Stimulated activated CD4-positive, alpha-beta T cell treated with anti-CD3 and anti-CD28 coated beads, TNF-alpha, amount 100 ng/mL, for 1 hour (primary cell): ENCODE results near the gene PPM1B.
"Not testable (repeated sequence)": the region's sequence is repeated elsewhere in the genome, so short reads cannot be mapped to it uniquely, and the experiment has no call there.

Source experiments
- DNase-seq, 3 donors: peaks; one replicate each; pipeline ENCODE4 v3.0.0-alpha.2; 2020; ENCODE audit warnings: low read depth in 3 of 3, low spot score in 1 of 3

The PPM1B gene

GRCh38 chr2:44168681-44169154, at the start of gene PPM1B:
Gene PPM1B, plus strand, starts transcription at chr2:44168875. Its CDS starts 32,325 bp downstream, at chr2:44201200.
- DNase-seq: peak; percentile 98 to 99 (median 99)

- no peak for DNase-seq
These were observed 48.8 kb upstream of the PPM1B start for GRCh38 chr2:44119878-44120277.

- no peak for DNase-seq
These were observed 48.2 kb upstream of the PPM1B start for GRCh38 chr2:44120428-44120827.

- DNase-seq: no peak
These were observed 46.8 kb upstream of the PPM1B start for GRCh38 chr2:44121899-44122298.

- DNase-seq: no peak
These were observed 44.2 kb upstream of the PPM1B start for GRCh38 chr2:44124500-44124899.

- no peak for DNase-seq
These were observed 42.4 kb upstream of the PPM1B start for GRCh38 chr2:44126106-44126797.

- DNase-seq: no peak
These were observed 38.2 kb upstream of the PPM1B start for GRCh38 chr2:44130441-44130840.

- no peak for DNase-seq
These were observed 37.5 kb upstream of the PPM1B start for GRCh38 chr2:44131177-44131576.

GRCh38 chr2:44133602-44134001, 35.1 kb upstream of the PPM1B start:
- DNase-seq: not testable (repeated sequence)

- no peak for DNase-seq
These were observed 33.8 kb upstream of the PPM1B start for GRCh38 chr2:44134848-44135247.

- no peak for DNase-seq
These were observed 33.4 kb upstream of the PPM1B start for GRCh38 chr2:44135296-44135695.

- DNase-seq: no peak
These were observed 32.9 kb upstream of the PPM1B start for GRCh38 chr2:44135771-44136170.

GRCh38 chr2:44136252-44136651, 32.4 kb upstream of the PPM1B start:
- no peak for DNase-seq

GRCh38 chr2:44137048-44137447, 31.6 kb upstream of the PPM1B start:
- no peak for DNase-seq

GRCh38 chr2:44137872-44138551, 30.7 kb upstream of the PPM1B start:
- no peak for DNase-seq

- no peak for DNase-seq
These were observed 28.9 kb upstream of the PPM1B start for GRCh38 chr2:44139741-44140140.

- no peak for DNase-seq
These were observed 26.4 kb upstream of the PPM1B start for GRCh38 chr2:44142306-44142705.

- DNase-seq: no peak
These were observed 25.0 kb upstream of the PPM1B start for GRCh38 chr2:44143701-44144100.

- DNase-seq: no peak
These were observed 19.7 kb upstream of the PPM1B start for GRCh38 chr2:44148999-44149398.

GRCh38 chr2:44150473-44150872, 18.2 kb upstream of the PPM1B start:
- DNase-seq: no peak

GRCh38 chr2:44152865-44153669, 15.6 kb upstream of the PPM1B start:
- DNase-seq: no peak
